DOHH2 (cell line): ENCODE results near the gene MLLT10.

Source experiments
- CTCF ChIP-seq: fragments of 200-600 bp; sonication (generic); IDR thresholded peaks from one replicate; pipeline ENCODE4 v1.5.1; 2014; ENCODE audit warnings: antibody characterized with exemption, mild to moderate bottlenecking, low read depth, low read length; ENCODE audit not compliant: poor library complexity, severe bottlenecking
- EZH2phosphoT487 ChIP-seq: fragments of 200-600 bp; sonication (generic); IDR thresholded peaks from 2 replicates; pipeline ENCODE4 v1.6.1; 2017; ENCODE audit warnings: borderline replicate concordance, mild to moderate bottlenecking, antibody characterized with exemption, low read length, moderate library complexity, mixed read lengths

- TF ChIP-seq CTCF: no peak
- no peak for TF ChIP-seq EZH2phosphoT487
Observed at GRCh38 chr10:21756707-21757106, 222.7 kb downstream of the MLLT10 start.
